ENCODE measurements around the gene RFXAP.

The RFXAP gene

DNA sequence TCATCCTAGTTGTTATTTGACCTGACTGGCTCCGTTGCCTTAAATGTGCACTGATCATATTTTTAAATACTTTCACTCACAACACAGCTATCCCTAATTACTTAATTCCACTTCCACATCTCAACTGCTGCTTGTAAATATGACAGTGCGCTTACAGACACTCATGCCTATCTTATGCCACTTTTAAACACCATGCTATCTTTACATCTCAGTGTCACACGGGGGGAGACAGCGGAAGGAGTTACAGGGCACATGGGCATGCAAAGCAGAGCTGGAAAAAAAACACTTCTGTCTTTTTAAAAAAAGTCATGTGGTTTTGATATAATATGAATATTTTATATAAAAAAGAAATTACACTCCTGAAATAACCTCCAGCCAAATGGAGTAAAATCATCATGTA is 56.9 kb downstream of the RFXAP start:
- TF ChIP-seq EP300 (IDR thresholded peaks at IDR 0.05; ENCODE audit: borderline replicate concordance) (no peak), TAF1 (IDR thresholded peaks at IDR 0.05; ENCODE audit: low read depth) (no peak), NFIC (IDR thresholded peaks at IDR 0.05) (no peak), YY1 (IDR thresholded peaks at IDR 0.05; ENCODE audit: low read depth) (no peak), TEAD4 (IDR thresholded peaks at IDR 0.05) (no peak), CREB1 (IDR thresholded peaks at IDR 0.05; ENCODE audit: low read depth) (no peak), RAD21 (IDR thresholded peaks at IDR 0.05; ENCODE audit: low read depth) (no peak), CEBPB (IDR thresholded peaks at IDR 0.05) (no peak), EGR1 (IDR thresholded peaks at IDR 0.05) (no peak)
